Loucy (cell line): ENCODE data around the gene PRAMEF5.
"Not testable (repeated sequence)": the region's sequence is repeated elsewhere in the genome, so short reads cannot be mapped to it uniquely, and the experiment has no call there.

Source experiments
- H2AFZ ChIP-seq: fragments of 200-600 bp; sonication (generic); 2 replicates; pipeline ENCODE4 v1.6.0; 2016; ENCODE audit warnings: antibody characterized with exemption, mild to moderate bottlenecking, low read length, moderate library complexity
- H3F3A ChIP-seq: fragments of 200-600 bp; 2 replicates; pipeline ENCODE4 v1.6.0; 2016; ENCODE audit warnings: antibody characterized with exemption, low read depth, mild to moderate bottlenecking
- H3K27me3 ChIP-seq: fragments of 200-600 bp; sonication (generic); 2 replicates; pipeline ENCODE4 v1.6.1; 2014; ENCODE audit warnings: low read length, mild to moderate bottlenecking; ENCODE audit not compliant: insufficient read depth, poor library complexity, severe bottlenecking
- H3K36me3 ChIP-seq: fragments of 200-600 bp; sonication (generic); 2 replicates; pipeline ENCODE4 v1.6.1; 2016; ENCODE audit warnings: low read length; ENCODE audit not compliant: insufficient read depth
- H3K4me1 ChIP-seq: fragments of 200-600 bp; sonication (generic); 2 replicates; pipeline ENCODE4 v1.5.1; 2014; ENCODE audit warnings: low read length, mild to moderate bottlenecking; ENCODE audit not compliant: insufficient read depth, poor library complexity, severe bottlenecking
- H3K4me2 ChIP-seq: fragments of 200-600 bp; sonication (generic); 2 replicates; pipeline ENCODE4 v1.6.0; 2014; ENCODE audit warnings: antibody characterized with exemption, low read length, low read depth, mild to moderate bottlenecking; ENCODE audit not compliant: poor library complexity, severe bottlenecking
- H3K4me3 ChIP-seq: fragments of 200-600 bp; sonication (generic); 2 replicates; pipeline ENCODE4 v1.5.1; 2014; ENCODE audit warnings: low read length, mild to moderate bottlenecking, mixed read lengths; ENCODE audit not compliant: poor library complexity, severe bottlenecking
- H3K79me2 ChIP-seq: fragments of 200-600 bp; sonication (generic); 2 replicates; pipeline ENCODE4 v1.6.1; 2014; ENCODE audit warnings: low read length; ENCODE audit not compliant: insufficient read depth
- H3K9ac ChIP-seq: fragments of 200-600 bp; sonication (generic); 2 replicates; pipeline ENCODE4 v1.6.0; 2014; ENCODE audit warnings: mild to moderate bottlenecking, low read depth, low read length, moderate library complexity; ENCODE audit not compliant: poor library complexity, severe bottlenecking
- H3K9me2 ChIP-seq: fragments of 200-600 bp; sonication (generic); replicated peaks from 2 replicates; pipeline ENCODE4 v1.6.1; 2016; ENCODE audit warnings: low read depth, low read length, mixed read lengths
- H3K9me3 ChIP-seq: fragments of 200-600 bp; sonication (generic); 2 replicates; pipeline ENCODE4 v1.6.1; 2014; ENCODE audit warnings: mild to moderate bottlenecking, antibody characterized with exemption, low read length, low read depth; ENCODE audit not compliant: insufficient read depth
- H4K20me1 ChIP-seq: fragments of 200-600 bp; sonication (generic); 2 replicates; pipeline ENCODE4 v1.6.0; 2014; ENCODE audit warnings: antibody characterized with exemption, low read length, mild to moderate bottlenecking; ENCODE audit not compliant: insufficient read depth, poor library complexity, severe bottlenecking
- EZH2phosphoT487 ChIP-seq: fragments of 200-600 bp; IDR thresholded peaks from 2 replicates; pipeline ENCODE4 v1.6.1; 2018; ENCODE audit warnings: antibody characterized with exemption, mild to moderate bottlenecking, moderate library complexity, borderline replicate concordance
- TF ChIP-seq, protein P1 (sequence below): fragments of 200-600 bp; sonication (generic); conservative IDR thresholded peaks from 2 replicates; pipeline ENCODE4 v1.5.1; 2014; ENCODE audit warnings: mild to moderate bottlenecking, antibody characterized with exemption, low read length

PRAMEF5 gene

DNA sequence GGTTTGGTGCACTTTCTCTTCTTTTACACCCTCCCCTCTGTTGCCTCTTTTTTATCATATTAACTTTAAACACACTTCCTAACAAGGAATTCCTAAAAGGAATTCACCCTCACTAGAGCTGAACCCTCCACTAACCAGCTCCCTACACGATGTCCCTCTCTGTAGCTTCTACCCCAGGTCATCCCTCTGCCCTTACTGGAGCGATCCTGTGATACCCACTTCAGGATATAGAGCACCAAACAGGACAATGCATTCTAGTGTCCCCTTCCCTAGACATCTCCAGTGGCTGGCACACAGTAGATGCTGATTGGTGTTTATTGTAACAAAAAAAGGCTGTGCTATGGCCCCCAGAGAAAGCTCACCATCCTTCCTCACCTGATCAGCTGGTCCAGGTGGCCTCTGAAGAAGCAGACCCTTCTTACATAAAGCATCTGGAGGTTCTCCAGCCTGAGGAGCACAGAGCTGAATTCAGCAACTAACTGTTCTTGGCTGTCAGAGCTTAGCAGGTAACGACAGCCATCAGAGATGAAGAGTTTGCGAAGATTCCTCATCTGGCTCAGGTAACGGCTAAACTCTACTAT, 29.4 kb upstream of the PRAMEF5 start:
- no peaks in the 10 kb centered on the region for H3K9me3 ChIP-seq
- no peaks in the 10 kb centered on the region for H4K20me1 ChIP-seq
- H2AFZ ChIP-seq = no peak overlapping the region
- no peaks in the 10 kb centered on the region for H3F3A ChIP-seq
- no peaks in the 10 kb centered on the region for H3K79me2 ChIP-seq
- H3K4me1 ChIP-seq = no peaks in the 10 kb centered on the region
- no peak overlapping the region for H3K4me3 ChIP-seq
- H3K36me3 ChIP-seq = no peaks in the 10 kb centered on the region
- H3K9me2 ChIP-seq = no peaks in the 10 kb centered on the region
- no peak overlapping the region for H3K9ac ChIP-seq
- H3K27me3 ChIP-seq = no peaks in the 10 kb centered on the region
- TF ChIP-seq, protein P1, sequence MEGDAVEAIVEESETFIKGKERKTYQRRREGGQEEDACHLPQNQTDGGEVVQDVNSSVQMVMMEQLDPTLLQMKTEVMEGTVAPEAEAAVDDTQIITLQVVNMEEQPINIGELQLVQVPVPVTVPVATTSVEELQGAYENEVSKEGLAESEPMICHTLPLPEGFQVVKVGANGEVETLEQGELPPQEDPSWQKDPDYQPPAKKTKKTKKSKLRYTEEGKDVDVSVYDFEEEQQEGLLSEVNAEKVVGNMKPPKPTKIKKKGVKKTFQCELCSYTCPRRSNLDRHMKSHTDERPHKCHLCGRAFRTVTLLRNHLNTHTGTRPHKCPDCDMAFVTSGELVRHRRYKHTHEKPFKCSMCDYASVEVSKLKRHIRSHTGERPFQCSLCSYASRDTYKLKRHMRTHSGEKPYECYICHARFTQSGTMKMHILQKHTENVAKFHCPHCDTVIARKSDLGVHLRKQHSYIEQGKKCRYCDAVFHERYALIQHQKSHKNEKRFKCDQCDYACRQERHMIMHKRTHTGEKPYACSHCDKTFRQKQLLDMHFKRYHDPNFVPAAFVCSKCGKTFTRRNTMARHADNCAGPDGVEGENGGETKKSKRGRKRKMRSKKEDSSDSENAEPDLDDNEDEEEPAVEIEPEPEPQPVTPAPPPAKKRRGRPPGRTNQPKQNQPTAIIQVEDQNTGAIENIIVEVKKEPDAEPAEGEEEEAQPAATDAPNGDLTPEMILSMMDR = no peak
- no peak for TF ChIP-seq EZH2phosphoT487
- H3K4me2 ChIP-seq = no peak overlapping the region

DNA sequence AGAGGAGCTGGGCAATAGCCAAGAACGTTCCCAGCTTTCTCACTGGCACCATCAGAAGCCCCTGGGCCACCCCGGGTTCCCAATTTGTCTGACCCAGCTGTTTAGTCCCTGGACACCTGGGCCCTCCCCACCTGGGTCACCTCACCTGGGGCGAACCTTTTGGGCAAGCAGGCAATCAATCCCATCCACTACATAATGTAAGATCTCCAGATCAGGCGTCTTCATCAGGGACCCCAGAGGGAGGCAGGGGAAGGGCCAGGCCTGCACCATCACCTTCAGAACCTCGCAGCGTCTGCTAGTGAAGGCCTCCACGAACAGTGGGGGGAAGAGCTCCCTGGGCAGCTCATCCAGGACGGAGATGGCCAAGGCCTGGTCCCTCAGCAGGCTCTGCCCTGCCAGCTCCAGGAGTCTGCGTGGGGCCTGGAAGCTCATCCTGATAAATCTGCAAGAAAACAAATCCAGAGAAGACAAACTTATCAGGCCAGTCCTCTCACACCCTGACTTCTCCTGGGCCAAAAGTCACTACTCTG, 28.3 kb upstream of the PRAMEF5 start, which contains the start of gene PRAMEF18:
TSS of gene PRAMEF18 (minus strand) at position 480 of the 530 bp plus-strand sequence. CDS start at position 432, 48 bp downstream.
- not testable (repeated sequence) for H3F3A ChIP-seq, H3K27me3 ChIP-seq, H2AFZ ChIP-seq, H3K4me2 ChIP-seq, H3K4me3 ChIP-seq, H3K9me3 ChIP-seq, H3K9ac ChIP-seq, H3K79me2 ChIP-seq, H4K20me1 ChIP-seq, H3K9me2 ChIP-seq, H3K36me3 ChIP-seq, H3K4me1 ChIP-seq

DNA sequence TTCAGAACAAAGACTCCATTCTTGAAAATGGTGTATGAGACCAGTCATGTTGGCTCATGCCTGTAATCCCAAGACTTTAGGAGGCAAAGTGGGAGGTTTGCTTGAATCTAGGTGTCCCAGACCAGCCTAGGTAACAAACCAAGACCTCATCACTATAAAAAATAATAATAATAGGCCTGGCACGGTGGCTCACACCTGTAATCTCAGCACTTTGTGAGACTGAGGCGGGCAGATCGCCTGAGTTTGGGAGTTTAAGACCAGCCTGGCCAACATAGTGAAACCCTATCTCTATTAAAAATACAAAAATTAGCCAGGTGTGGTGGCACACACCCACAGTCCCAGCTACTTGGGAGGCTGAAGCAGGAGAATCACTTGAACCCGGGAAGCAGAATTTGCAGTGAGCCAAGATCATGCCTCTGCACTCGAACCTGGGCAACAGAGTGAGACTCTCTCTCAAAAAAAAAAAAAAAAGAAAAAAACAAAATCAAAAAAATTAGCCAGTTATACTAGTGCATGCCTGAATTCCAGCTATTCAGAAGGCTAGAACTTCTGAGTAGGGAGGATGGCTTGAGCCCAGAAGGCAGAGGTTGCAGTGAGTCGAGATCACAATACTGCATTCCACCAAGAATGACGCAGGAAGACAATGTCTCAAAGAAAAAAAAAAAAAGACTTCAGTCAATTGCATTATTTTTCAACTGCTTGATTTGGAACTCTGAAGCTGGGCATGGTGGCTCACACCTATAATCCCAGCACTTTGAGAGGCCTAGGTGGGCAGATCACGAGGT, 26.5 kb upstream of the PRAMEF5 start:
- not testable (repeated sequence) for H3K36me3 ChIP-seq, H3K4me3 ChIP-seq, H3K27me3 ChIP-seq, H3K4me1 ChIP-seq, H2AFZ ChIP-seq, H3K9me2 ChIP-seq, H3K4me2 ChIP-seq, H3K79me2 ChIP-seq, H3F3A ChIP-seq, H3K9ac ChIP-seq, H4K20me1 ChIP-seq, H3K9me3 ChIP-seq

DNA sequence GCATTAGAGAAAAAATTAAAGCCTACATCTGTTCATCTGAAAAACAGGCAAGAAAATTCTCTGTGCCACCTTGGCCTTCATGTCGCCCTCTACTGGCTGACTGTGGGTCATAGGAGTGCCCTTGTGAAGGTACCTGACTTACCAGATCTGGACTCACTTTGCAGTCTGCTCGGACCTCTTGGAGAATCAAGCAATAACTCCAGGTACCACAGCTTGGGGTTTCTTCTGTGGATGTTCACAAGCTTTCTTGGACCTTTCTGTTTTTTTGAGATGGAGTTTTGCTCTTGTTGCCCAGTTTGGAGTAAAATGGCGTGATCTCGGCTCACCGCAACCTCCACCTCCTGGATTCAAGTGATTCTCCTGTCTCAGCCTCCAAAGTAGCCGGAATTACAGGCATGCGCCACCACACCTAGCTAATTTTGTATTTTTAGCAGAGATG, 25.6 kb upstream of the PRAMEF5 start:
- Histone ChIP-seq H3K79me2 (no peaks in the 10 kb centered on the region), H3K27me3 (no peaks in the 10 kb centered on the region), H3F3A (no peaks in the 10 kb centered on the region), H2AFZ (no peak overlapping the region), H3K4me1 (no peaks in the 10 kb centered on the region), H3K9ac (no peak overlapping the region), H3K4me3 (no peak overlapping the region), H3K9me2 (no peaks in the 10 kb centered on the region), H3K36me3 (no peaks in the 10 kb centered on the region), H3K9me3 (no peaks in the 10 kb centered on the region), H3K4me2 (no peak overlapping the region), H4K20me1 (no peaks in the 10 kb centered on the region)
- TF ChIP-seq EZH2phosphoT487 = no peak
- TF ChIP-seq, protein P1 = peak; percentile 68

DNA sequence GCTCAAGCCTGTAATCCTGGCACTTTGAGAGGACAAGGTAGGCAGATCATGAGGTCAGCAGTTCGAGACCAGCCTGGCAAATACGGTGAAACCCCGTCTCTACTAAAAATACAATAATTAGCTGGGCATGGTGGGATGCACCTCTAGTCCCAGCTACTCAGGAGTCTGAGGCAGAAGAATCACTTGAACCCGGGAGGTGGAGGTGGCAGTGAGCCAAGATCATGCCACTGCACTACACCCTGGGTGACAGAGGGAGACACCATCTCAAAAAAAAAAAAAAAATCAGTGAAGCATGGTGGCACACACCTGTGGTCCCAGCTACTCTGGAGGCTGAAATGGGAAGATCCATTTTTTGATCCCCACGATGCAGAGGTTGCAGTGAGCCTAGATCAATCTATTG, 23.9 kb upstream of the PRAMEF5 start:
- not testable (repeated sequence) for H3K9me2 ChIP-seq, H3K4me3 ChIP-seq, H3F3A ChIP-seq, H3K36me3 ChIP-seq, H2AFZ ChIP-seq, H3K9me3 ChIP-seq, H3K4me2 ChIP-seq, H4K20me1 ChIP-seq, H3K27me3 ChIP-seq, H3K79me2 ChIP-seq, H3K4me1 ChIP-seq, H3K9ac ChIP-seq

DNA sequence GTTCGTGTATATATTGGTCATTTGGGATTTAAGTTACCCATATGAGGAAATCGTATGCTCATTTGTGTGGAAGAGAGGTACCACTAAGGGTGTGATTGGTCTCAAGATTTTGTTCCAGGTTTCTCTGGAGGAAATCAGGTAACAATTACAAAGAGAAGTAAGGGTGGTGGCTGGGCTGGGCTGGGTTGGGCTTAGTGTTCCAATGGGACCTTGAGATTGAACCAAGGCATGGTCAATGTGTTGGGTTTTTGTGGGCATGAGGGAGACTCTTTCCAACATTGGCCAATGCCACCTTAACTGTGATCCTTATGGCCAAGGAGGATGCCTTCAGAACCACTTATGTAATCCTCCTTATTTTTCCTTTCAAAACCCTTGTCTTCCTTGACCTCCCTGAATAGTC, 23.4 kb upstream of the PRAMEF5 start:
- not testable (repeated sequence) for H3K36me3 ChIP-seq, H3K4me3 ChIP-seq, H3K79me2 ChIP-seq, H3K27me3 ChIP-seq, H3K9ac ChIP-seq, H3K9me2 ChIP-seq, H3K4me2 ChIP-seq, H3K9me3 ChIP-seq, H3F3A ChIP-seq, H4K20me1 ChIP-seq, H2AFZ ChIP-seq, H3K4me1 ChIP-seq
